Mesenteric fat pad (tissue), 1 donor: ENCODE measurements around the gene ATP5PO. TPM values are rescaled to one million over a fixed set of nuclear protein-coding genes. Genes with fewer than 3 reads are reported as not detected.
A peak's percentile ranks its signal among the peaks of the same experiment; 100 is the strongest.

Source experiments
- DNase-seq: peaks from one replicate; pipeline ENCODE4 v3.0.0-alpha.2; 2020; ENCODE audit warnings: low spot score
- total RNA-seq: library from RNA; stranded (reverse); fragmentation: NEBNext Ultra II Directional; extraction: Animal tissue kit (Norgen Biotek cat#: 25700); gene quantifications from one replicate; pipeline ENCODE4 v1.2.1, GENCODE V29; 2021
- donor health status: DM: yes; HTN: yes; CAD: no.

The ATP5PO gene
- total RNA-seq, 1 donor from 2014 or later, result 171 TPM

DNA sequence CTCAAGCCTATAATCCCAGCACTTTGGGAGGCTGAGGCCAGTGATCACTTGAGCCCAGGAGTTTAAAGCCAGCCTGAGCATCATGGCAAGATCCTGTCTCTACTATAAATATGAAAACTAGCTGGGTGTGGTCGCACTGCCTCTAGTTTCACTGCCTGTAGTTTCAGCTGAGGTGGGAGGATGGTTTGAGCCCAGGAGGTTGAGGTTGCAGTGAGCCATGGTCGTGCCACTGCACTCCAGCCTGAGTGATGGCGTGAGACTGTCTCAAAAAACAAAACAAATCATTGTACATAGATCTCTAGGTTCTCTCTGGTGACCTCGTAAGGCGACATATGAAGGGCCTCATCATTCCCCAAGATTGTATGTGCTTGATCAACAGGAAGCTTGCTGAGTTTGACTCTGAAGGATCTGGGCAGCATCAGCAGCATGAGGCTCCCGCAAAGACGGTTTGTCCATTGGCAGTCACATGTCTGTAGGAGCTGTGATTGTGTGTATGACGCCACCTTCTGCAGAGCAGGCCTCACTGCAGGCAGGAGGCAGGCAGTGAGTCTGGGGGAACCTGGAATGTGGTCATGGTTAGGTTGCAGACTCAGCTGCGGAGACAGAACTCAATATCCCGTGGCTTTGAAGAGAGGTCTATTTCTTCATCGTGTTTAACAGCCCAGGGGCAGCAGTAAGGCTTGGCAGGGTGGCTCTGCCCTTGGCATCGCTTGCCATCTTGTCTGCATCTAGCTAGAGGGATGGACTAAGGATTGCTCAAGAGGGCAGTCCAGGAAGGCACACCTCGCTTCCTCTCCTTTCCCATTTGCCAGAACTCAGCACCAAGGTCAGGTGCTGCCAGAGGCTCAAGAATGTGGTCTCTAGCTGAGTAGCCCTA, 14.0 kb downstream of the ATP5PO start:
- DNase-seq, result no peak

DNA sequence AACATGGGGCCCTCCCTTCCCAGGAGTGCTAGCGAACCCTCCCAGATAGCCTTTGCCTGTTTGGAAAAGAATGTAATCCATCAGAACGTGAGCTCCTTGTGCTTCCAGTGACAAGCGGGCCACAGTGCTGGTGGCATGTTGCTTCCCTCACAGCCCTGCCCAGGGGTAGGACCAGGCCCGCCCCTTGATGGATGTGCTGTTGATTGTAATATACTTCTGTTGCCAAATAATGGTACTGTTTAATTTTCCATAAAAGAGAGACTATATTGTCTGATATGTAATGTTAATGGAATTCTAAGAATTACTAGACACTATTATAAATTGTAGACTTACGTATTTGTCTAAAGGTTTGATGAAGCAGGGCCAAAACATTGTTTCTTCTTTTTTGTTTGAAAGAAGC, 16.4 kb downstream of the ATP5PO start:
- no peak for DNase-seq

DNA sequence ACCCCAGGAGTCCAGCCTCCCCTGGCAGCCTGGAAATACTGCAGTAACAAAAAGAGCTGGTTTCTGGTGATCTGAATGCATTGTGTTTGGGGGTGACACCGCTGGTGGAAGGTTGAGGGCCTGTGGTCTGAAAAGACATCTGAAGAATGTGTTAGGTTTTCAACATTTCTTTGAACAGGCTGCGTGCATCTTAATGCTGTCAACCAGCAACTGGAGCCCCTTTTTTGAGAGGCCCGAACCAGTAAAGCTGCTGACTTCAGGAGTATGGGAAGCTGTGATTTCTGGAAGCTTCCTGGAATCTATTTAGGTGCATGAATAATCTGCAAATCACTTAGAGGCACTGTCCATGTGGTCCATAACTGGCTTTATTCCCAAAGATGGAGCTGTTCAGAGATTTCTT, 17.0 kb downstream of the ATP5PO start:
- no peak for DNase-seq

DNA sequence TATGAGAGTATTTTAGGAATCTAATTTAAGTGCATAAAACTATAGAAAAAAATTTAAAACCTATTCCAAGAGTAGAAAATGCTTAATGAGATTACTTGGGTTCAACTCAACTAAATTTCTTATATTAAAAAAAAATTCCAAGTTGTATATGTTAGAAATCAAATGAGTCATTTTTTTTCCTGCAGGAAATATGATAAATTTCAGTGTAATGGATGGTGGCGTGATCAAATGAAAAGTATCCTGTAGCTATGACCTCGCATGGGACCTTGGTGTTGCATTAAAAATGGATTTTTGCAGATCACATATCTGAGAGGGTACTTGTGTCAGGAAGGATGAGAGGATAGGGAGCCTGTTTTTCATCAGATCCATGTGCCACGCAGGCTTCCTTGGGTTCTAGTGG, 17.9 kb downstream of the ATP5PO start:
- no peak for DNase-seq

DNA sequence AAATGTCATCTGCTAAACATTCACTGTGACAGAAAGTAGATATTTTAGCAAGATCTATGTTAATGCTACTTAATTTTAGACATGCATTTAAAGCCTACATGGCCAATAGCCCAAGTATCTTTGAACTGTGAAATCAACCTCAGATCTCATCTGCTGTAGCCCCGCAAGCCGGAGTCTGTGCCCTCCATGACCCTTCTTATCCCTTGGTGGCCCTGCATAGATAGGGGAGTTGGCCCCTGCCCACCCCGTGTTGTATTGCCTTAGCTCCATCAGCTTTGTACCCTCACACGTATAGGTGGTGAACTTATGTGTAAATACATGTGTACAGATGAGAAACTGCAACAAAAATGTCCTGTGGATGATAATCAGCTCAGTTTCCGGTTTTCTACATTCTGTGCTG, 18.5 kb downstream of the ATP5PO start:
- no peak for DNase-seq

DNA sequence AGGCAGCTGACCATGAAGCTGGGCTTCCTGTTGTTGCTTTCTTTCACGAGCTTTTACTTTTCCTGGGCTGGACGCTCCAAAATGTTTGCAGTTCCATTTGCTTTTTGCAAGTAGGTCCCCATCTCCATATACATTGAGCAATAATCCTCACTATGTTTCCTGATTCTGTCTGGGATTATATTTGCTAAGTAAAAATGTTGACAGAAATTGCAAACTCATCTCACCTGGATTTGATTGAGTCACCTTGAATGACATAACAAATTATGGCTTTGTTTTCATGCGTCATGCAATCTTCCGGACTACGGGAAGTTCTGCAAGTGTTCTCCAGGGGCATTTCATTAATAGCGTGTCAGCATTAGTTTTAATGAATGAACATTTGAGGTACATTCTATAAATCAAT, 18.9 kb downstream of the ATP5PO start:
- no peak for DNase-seq

DNA sequence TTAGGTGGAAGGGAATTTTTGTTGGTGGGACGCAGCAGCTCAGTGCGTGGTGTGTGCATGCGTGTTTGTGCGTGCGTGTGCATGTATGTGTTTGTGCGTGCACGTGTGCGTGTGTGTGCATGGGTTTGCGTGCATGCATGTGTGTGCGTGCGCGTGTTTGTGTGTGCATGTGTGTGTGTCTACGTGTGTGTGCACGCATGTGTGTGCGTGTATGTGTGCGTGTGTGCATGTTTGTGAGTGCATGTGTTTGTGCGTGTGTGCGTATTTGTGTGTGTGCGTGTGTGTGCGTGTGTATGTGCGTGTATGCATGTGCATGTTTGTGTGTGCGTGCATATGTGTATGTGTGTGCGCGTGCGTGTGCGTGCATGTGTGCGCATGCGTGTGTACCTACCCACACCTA, 20.2 kb downstream of the ATP5PO start:
- peak; percentile 49 for DNase-seq

DNA sequence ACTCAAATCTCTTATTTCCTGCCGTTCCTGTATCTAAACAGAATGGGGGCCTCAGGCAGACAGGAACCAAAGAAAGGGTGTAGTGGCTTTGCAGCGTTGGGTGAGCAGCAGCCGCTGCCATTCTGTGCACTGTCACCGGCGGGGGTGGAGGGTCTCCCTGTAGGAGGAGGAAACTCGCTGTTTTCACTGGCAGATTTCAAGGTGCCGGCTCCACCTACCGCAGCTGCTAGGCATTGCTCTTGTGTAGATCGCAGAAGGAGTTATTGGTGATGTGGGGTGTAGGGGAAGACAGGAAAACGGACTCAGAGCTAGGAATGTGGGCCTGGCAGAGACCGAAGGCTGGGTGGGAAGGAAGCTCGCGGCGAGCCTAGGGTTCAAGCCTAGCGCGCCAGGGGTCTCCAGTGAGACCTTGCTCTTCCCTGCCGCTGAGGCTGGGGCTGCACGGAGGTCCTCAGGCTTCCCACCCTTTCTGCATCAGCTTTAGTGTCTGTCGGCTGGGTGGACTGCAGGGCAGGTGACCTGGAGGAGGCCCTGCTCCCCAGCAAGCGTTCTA, 20.8 kb downstream of the ATP5PO start:
- no peak for DNase-seq

DNA sequence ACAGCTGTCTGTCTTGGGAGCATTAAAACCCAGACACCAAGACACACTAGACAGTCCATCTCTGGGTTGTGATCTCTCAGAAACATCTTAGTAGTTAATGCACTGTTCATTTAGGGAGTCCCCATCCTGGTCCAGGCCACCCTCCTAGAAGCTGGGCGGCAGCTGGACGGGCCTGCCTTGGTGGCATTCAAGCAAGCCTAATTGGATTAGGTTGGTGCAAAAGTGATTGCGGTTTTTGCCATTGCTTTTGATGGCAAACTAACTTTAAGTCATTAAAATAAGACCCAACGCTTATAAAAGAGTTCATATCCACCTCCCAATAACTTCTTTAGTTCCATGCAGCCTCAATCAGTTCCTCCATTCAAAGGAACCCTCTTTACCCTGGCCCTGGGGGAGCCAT, 21.7 kb downstream of the ATP5PO start:
- DNase-seq, result no peak

DNA sequence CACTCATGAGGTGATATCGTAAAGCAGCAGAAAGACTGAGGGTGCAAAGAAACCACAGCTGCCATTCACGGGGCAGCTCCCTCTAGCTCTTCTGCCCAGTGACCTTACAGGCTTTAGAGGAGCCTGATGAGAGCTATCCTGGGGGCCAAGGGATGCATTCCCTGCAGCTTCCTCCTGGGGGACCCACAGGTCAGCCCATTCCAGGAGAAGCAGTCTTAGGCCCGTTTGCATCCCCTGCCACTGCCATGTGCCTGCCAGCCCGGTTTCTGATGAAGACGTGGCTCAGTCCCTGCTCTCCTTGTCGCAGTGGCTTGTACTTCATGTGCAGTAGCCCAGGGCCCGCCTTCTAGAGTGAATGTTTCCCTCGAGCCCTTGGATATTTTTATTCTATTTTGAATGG, 22.8 kb downstream of the ATP5PO start:
- no peak for DNase-seq

DNA sequence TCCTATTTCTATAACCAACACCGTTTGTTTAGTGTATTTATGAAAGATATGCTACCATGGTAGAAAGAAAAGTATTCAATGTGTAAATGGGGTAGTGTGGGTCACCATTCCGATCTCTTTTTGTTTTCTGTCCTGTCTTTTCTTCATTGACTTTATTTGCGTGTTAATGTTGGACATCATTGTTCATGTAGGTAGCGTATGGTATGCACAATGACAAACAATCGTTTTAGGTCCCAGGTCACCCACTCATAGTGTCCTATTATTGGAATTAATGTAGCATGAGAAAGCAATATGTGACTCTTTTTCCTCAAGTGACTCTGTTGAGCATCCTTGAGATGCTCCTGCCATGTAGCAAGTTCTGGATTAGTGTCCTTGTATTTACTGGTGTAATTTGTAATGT, 25.4 kb downstream of the ATP5PO start:
- no peak for DNase-seq

DNA sequence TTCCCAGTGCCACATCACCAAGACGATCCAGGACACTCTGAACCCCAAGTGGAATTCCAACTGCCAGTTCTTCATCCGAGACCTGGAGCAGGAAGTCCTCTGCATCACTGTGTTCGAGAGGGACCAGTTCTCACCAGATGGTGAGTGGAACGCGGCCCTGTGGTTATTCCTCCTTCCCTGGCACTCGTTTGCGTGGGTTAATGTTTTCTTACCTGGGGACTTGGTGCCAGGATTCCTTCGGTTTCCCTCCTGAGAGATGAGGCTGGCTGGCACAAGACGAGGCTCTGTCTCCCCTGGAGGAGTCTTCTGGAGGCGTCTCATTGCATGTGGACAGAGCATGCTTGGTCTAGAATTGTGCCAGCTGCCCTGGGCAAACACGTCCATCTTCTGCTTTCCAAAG, 29.3 kb downstream of the ATP5PO start:
- no peak for DNase-seq

DNA sequence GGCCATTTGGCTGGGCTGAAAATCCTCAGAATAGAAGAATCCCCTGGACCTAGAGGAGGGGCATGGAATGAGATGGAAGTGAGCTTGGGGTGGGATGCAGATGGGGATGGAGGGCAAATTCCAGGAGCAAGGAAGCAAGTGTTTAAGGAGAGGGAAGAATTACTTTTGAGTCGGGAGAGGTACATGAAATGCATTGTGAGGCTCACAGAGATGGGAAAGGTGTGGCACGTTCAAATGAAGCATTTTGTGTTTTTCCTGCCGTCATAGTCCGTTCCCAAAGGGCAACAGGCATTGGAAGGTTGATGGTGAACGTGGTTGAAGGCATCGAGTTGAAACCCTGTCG, 30.5 kb downstream of the ATP5PO start:
- DNase-seq, result no peak

DNA sequence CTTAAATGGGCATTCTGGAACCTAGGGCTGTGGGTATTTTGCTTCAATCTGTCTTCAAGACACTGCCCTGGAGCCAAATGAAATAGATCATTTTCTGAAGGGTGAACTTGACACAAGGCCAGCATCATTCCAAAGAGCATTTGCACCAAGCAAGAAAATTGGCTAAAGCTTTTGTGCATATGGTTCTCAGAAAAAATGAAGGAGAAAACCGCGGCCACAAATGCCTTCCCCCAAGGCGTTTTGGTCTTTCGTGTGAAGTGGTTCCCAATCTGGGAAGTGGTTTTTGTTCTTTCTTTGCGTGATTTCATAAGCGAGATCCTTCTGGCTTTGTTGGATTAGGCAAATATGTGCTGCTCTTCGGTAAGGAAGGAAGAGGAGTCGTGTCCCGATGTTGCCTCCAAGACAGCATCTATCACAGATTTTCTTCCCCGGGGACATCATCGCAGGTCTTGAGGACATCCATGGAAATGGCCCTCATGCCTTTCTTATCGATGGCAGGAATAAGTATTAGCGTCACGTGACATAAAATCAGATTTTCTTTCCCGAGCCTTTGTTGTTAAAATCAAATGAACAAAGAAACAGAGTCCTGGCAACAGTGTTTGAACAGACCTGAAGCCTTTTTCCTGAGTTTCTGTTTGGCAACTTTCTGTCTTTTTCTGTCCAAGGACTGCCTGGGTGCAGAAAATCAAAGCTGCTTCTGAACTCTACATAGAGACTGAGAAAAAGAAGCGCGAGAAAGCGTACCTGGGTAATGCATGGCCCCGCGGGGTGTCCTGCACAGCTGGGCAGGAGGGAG, 31.0 kb downstream of the ATP5PO start:
- DNase-seq, result no peak

DNA sequence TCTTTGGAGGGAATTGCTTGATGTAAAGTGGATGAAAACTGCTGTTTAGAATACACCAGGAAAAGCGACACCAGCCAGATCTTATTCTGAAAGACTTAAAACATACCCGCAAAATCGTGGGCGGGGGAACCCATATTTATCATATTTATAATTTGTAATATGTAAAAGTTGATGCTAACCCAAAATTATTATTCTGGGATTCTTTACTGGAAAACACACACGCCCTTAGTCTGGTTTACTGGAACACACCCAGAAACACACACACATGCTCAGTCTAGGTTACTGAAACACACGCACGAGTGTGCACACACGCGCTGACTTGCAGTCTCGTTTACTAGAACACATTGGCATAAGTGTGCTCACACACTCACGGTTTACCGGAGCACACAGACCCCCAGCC, 32.5 kb downstream of the ATP5PO start:
- DNase-seq, result no peak

DNA sequence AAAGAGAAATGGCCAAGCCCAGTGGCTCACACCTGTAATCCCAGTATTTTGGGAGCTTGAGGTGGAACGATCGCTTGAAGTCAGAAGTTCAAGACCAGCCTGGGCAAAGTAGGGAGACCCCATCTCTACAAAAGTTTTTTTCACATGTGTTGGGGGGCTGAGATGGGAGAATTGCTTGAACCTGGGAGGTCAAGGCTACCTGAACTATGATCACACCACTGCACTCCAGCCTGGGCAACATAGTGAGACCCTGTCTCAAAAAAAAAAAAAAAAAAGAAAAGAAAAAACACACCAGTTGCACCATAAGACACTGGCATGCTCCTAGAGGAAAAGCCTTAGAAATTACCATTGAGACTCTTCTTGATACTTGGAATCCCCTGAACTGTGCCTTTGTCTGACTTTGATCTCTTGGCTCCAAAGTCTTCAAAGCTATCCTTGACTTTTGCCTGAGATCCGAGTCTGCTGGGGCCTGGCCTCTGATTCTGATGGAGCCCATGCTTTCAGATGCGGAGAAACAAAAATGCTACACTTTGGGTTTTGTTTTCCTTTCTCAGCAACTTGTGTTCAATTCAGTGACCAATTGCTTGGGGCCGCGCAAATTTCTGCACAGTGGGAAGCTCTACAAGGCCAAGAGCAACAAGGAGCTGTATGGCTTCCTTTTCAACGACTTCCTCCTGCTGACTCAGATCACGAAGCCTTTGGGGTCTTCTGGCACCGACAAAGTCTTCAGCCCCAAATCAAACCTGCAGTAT, 33.7 kb downstream of the ATP5PO start:
- no peak for DNase-seq

DNA sequence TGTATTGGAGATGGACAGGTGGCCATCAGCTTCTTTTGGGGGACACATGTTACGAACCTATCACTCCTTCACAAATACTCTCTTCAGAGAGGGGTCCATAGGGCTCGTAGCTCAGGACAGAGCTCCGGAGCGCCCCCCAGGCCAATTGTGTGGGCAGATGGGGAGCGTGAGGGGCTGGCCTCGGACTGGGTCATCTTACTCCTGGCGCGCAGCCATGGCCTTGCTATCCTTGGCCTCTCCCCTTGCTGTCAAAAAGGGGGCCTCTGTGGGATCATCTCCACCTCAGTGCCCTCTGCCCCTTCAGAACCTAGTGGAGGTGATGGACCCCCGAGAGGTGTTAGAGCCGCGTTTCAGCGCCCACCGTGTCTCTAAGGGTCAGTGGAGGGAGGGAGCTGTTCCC, 35.0 kb downstream of the ATP5PO start:
- no peak for DNase-seq

DNA sequence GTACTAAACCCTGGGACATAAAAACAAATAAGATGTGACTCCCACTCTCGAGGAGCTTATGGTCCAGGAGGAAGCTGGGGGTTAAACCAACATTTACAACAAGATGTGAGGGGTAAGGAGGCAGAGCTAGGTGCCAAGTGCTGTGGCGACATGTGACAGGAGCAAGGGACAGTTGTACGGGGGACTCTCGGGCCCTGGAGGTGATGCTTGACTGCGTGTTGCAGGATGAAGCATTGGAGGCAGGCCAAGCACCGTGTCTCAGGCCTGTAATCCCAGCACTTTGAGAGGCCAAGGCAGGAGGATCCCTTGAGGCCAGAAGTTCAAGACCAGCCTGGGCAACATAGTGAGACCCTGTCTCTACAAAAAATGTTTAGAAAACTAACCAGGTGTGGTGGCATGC, 36.8 kb downstream of the ATP5PO start:
- no peak for DNase-seq

DNA sequence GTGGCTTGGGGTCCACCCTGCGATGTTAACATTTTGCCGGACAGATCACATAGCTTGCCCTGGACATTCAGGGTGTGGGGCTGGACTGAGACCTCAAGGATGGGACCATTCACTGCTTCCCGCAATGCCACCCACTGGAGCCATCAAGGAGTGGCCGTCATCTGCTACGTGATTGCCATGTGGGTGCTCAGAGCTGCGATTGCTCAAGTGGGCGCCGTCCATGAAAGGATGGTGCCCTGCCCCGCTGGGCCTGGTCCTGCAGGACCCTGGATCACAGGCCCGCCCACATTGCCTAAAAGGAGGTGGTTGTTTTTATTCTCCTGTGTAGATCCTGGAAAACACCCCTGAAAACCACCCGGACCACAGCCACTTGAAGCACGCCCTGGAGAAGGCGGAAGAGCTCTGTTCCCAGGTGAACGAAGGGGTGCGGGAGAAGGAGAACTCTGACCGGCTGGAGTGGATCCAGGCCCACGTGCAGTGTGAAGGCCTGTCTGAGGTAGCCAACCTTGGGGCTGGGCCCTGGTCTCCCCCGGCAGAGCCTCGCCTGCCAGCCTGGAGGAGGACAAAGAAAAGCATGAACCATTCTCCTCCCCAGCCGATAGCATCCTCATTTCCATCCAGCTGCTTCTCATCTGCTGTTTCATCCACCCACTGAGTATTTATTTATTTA, 40.4 kb downstream of the ATP5PO start:
- no peak for DNase-seq

DNA sequence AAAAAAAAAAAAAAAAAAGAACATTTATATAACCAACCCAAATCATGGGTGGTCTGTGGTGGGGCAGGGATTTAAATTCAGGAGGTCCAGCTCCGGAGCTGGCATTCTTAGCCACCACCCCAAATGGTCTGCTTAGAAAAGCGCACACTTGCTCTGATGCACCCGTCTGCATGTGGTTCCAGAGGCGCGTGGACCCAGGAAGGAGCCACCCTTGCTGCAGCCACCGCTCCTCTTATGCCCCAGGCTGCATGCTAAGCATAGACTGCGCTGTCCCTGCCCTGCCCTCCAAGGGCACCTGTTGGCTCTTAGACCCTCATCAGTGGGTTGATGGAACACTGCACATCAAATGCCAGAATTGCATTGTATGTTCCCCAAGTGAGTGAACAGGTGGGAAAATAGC, 41.4 kb downstream of the ATP5PO start:
- no peak for DNase-seq

DNA sequence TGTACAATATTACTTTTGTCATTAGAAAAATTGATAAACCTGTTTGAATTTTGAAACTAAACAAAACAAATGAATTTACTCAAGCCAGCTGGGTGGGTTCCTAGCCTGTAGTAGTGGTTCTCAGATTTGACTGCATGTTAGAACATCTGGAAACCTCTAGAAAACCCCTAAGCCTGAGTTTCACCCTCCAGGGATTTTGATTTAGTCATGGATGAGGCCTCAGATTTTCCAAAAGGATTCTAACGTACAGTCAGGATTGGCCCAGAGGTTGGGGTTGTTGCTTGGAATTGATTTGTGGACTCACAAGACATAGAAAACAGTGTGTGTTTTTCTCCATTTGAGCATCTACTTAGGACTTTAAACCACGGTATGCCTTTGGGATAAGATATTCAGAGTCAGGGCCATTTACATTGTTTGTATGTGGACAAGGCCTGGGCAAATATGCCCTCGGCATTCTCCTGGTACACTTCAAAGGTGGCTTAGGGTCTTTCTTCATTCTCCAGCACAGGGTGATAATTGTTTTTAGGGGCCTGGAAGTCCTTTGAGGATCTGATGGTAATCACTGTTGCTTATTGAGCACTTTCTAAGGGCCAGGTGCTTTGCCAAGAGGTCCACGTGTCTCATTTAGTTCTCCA, 42.6 kb downstream of the ATP5PO start:
- DNase-seq, result no peak
